HG03039 (cell line): ENCODE data around the gene VN1R5.
"Not testable (repeated sequence)": the region's sequence is repeated elsewhere in the genome, so short reads cannot be mapped to it uniquely, and the experiment has no call there.

Source experiments
- ATAC-seq: cut with Tn5 transposase; IDR thresholded peaks from one replicate; pipeline ENCODE4 v1.9.1; 2021; ENCODE audit warnings: mild to moderate bottlenecking, moderate library complexity; ENCODE audit not compliant: unreplicated experiment

VN1R5 gene

GRCh38 chr1:247255772-247256171, at the start of gene VN1R5:
TSS of gene VN1R5 (plus strand) at chr1:247256072.
- ATAC-seq = not testable (repeated sequence)

GRCh38 chr1:247209396-247209795, 46.5 kb upstream of the VN1R5 start:
- ATAC-seq = no peak

GRCh38 chr1:247210062-247210375, 45.9 kb upstream of the VN1R5 start:
- no peak for ATAC-seq

- ATAC-seq = peak; percentile 96
Observed at GRCh38 chr1:247210376-247211117, 45.3 kb upstream of the VN1R5 start.

- ATAC-seq = no peak
Observed at GRCh38 chr1:247211339-247211738, 44.5 kb upstream of the VN1R5 start.

GRCh38 chr1:247212012-247212411, 43.9 kb upstream of the VN1R5 start:
- ATAC-seq = peak; percentile 46

- no peak for ATAC-seq
Observed at GRCh38 chr1:247212627-247213617, 43.0 kb upstream of the VN1R5 start.

GRCh38 chr1:247216261-247216660, 39.6 kb upstream of the VN1R5 start:
- ATAC-seq = no peak

GRCh38 chr1:247218121-247218651, 37.7 kb upstream of the VN1R5 start:
- ATAC-seq = no peak

- ATAC-seq = not testable (repeated sequence)
Observed at GRCh38 chr1:247220280-247220679, 35.6 kb upstream of the VN1R5 start.

- ATAC-seq = no peak
Observed at GRCh38 chr1:247222840-247223239, 33.0 kb upstream of the VN1R5 start.

- no peak for ATAC-seq
Observed at GRCh38 chr1:247224822-247225221, 31.1 kb upstream of the VN1R5 start.

GRCh38 chr1:247228133-247228532, 27.7 kb upstream of the VN1R5 start:
- ATAC-seq = no peak

GRCh38 chr1:247241691-247242090, 14.2 kb upstream of the VN1R5 start:
- ATAC-seq = no peak

- ATAC-seq = no peak
Observed at GRCh38 chr1:247243524-247244137, 12.2 kb upstream of the VN1R5 start.

- ATAC-seq = no peak
Observed at GRCh38 chr1:247246325-247247115, 9.4 kb upstream of the VN1R5 start.

- no peak for ATAC-seq
Observed at GRCh38 chr1:247247568-247247967, 8.3 kb upstream of the VN1R5 start.

- no peak for ATAC-seq
Observed at GRCh38 chr1:247266053-247266452, 10.2 kb downstream of the VN1R5 start.

GRCh38 chr1:247268390-247269045, 12.6 kb downstream of the VN1R5 start:
- ATAC-seq = no peak

- no peak for ATAC-seq
Observed at GRCh38 chr1:247269133-247269532, 13.3 kb downstream of the VN1R5 start.
